H1 (cell line): Measurements from ENCODE around the gene STARD7. TPM values are rescaled to one million over a fixed set of nuclear protein-coding genes. Genes with fewer than 3 reads are reported as not detected.

Experiments
- ASH2L ChIP-seq: fragments of 200-600, 300-600 bp; sonication (generic); IDR thresholded peaks from one replicate; pipeline ENCODE4 v1.7.1; 2017; ENCODE audit warnings: low read length
- MAFK ChIP-seq: IDR thresholded peaks from 2 replicates; pipeline ENCODE4 v1.6.1; 2012; ENCODE audit warnings: low read depth, mild to moderate bottlenecking, improper control_type of control experiment, low read length
- RAD21 ChIP-seq, 2 experiments: IDR thresholded peaks in 1 of 2; conservative IDR thresholded peaks in 1 of 2; 2 replicates each; pipeline ENCODE4 v1.6.1; 2011; ENCODE audit warnings: low read depth in 2 of 2, low read length in 2 of 2, improper control_type of control experiment in 1 of 2, inconsistent platforms in 1 of 2, mild to moderate bottlenecking in 1 of 2, moderate library complexity in 1 of 2
- polyA plus RNA-seq, 7 experiments: library from polyadenylated mRNA; depleted of rRNA in 3 of 7; stranded (reverse) in 5 of 7; unstranded in 2 of 7; fragments of >200 nt in 5 of 7; fragments of 200-250 nt in 2 of 7; gene quantifications; 1 replicate in 5 of 7; 2 replicates in 1 of 7; 4 replicates in 1 of 7; pipeline versions ENCODE4 v1.2.1 to v1.2.3, GENCODE V29; 2011 to 2013; ENCODE audit warnings: missing spikeins in 2 of 7, mixed read lengths in 2 of 7
- total RNA-seq: library from RNA; stranded (reverse); fragmentation: NEBNext Ultra II Directional; extraction: Animal tissue kit (Norgen Biotek cat#: 25700); gene quantifications from 2 replicates; pipeline ENCODE4 v1.2.1, GENCODE V29; 2021

The STARD7 gene
- total and polyA plus RNA-seq, 2 of the 8 experiments (the other 6 are each of a cell fraction or from before 2014, with no cell fraction given), result 89.1 to 200 TPM

DNA sequence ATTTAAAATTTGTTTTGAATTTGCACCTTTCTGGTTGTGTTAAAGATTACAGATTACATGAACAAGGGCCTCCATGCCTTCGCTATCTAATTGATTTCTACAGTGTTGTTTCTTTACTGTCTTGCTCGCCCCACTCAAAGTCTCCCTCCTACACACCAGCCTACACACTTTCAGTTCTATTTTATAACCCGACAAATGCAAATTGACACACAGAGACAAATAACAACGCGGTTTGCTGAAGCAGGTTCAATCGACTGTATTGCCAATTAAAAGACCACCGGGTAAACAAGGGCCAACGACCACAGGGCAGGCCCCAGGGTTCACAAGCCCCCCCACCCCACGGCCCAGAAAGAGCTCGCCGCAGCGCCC is 869 bp downstream of the STARD7 start (continued):
- TF ChIP-seq RAD21 (IDR thresholded peaks at IDR 0.05 in 1 of 2, conservative IDR thresholded peaks at IDR 0.05 in 1 of 2; ENCODE audit: low read depth in 2 of 2, low read length in 2 of 2), result no peak
- no peak for TF ChIP-seq ASH2L
- TF ChIP-seq MAFK, result no peak
